Heart left ventricle (tissue), 16 donors: ENCODE measurements around the gene TUSC2. TPM values are rescaled to one million over a fixed set of nuclear protein-coding genes. Genes with fewer than 3 reads are reported as not detected.

Source experiments
- ATAC-seq, 4 donors: fragments of 200-7000 bp; cut with Tn5 transposase; one replicate each; pipeline ENCODE4 v1.9.1; 2020 to 2022; ENCODE audit warnings: moderate library complexity in 4 of 4, mild to moderate bottlenecking in 3 of 4, moderate number of reproducible peaks in 1 of 4
- DNase-seq, 5 donors: peaks; one replicate each; pipeline ENCODE4 v3.0.0-alpha.2; 2020
- H3K27ac ChIP-seq, 12 donors: fragments of 200-600 bp; sonication (generic) in 4 of 12; one replicate each; pipeline versions ENCODE4 v1.5.0 to v1.8.0; 2016 to 2022; ENCODE audit warnings: mild to moderate bottlenecking in 2 of 12
- H3K27me3 ChIP-seq, 9 donors: fragments of 200-600 bp; sonication (generic) in 2 of 9; one replicate each; pipeline versions ENCODE4 v1.5.1 to v1.8.0; 2016 to 2022; ENCODE audit warnings: mild to moderate bottlenecking in 3 of 9
- H3K36me3 ChIP-seq, 9 donors: fragments of 200-600 bp; sonication (generic) in 2 of 9; one replicate each; pipeline versions ENCODE4 v1.5.0 to v1.8.0; 2018 to 2022; ENCODE audit warnings: mild to moderate bottlenecking in 2 of 9
- H3K4me1 ChIP-seq, 12 donors: fragments of 200-600 bp; sonication (generic) in 4 of 12; one replicate each; pipeline versions ENCODE4 v1.5.0 to v1.8.0; 2016 to 2022; ENCODE audit warnings: mild to moderate bottlenecking in 3 of 12
- H3K4me3 ChIP-seq, 12 donors: fragments of 200-600 bp; sonication (generic) in 4 of 12; one replicate each; pipeline versions ENCODE4 v1.5.0 to v1.8.0; 2017 to 2022; ENCODE audit warnings: mild to moderate bottlenecking in 9 of 12, moderate library complexity in 4 of 12
- H3K9me3 ChIP-seq, 12 donors: fragments of 200-600 bp; sonication (generic) in 4 of 12; one replicate each; pipeline versions ENCODE4 v1.5.0 to v1.8.0; 2016 to 2022; ENCODE audit warnings: mild to moderate bottlenecking in 1 of 12
- POLR2A ChIP-seq, 2 donors: fragments of 450-650 bp; IDR thresholded peaks; one replicate each; pipeline ENCODE4 v1.6.1; 2017; ENCODE audit warnings: antibody characterized with exemption in 2 of 2, mild to moderate bottlenecking in 2 of 2, moderate library complexity in 2 of 2
- WGBS, 4 donors: extraction: QIAGEN DNeasy Blood & Tissue Kit in 2 of 4; methylation state at CpG; one replicate each; pipeline versions ENCODE4 v1.1.5 to v1.1.7; 2013 to 2018; 5-methylcytosine and 5-hydroxymethylcytosine counted together
- intact Hi-C, 10 donors: fragments of 100-400 bp; cut with DNase I; formaldehyde crosslinking; loops; one replicate each; pipeline versions ENCODE4 v1.11.1 to v1.14.2; 2022
- polyA plus RNA-seq, 2 donors: library from polyadenylated mRNA; stranded (reverse); fragments of 200-250 nt; gene quantifications; one replicate each; pipeline ENCODE4 v1.2.3, GENCODE V29; 2013
- total RNA-seq, 9 donors: library from RNA; depleted of rRNA in 2 of 9; stranded (reverse); fragments of >200 nt in 2 of 9; fragmentation: NEBNext Ultra II Directional in 3 of 9; extraction: Animal tissue kit (Norgen Biotek cat#: 25700) in 3 of 9; gene quantifications; one replicate each; pipeline versions ENCODE4 v1.1.0 to v1.2.4, GENCODE V29; 2016 to 2023
- TF ChIP-seq, protein P1 (sequence below), 12 donors: fragments of 200-600 bp; sonication (generic) in 4 of 12; IDR thresholded peaks; one replicate each; pipeline versions ENCODE4 v1.5.0 to v1.8.0; 2018 to 2022; ENCODE audit warnings: antibody characterized with exemption in 12 of 12, mild to moderate bottlenecking in 5 of 12
- donor health status: ischemic (EF 13 %, LVEDD 7.1; RV severe dilation, severe dysfunction).
- donor health status: healthy with polysubstance abuse.
- donor health status: DM: no; HTN: yes; CAD: no.
- donor health status: DM: no; HTN: no; CAD: no.
- donor health status: ischemic (EF 25% LVEDD 6.9; RV normal size, moderate dysfunction).
- donor health status: ischemic (EF 25% LVEDD 5.7; RV mildly dilated, moderate dysfunction).
- donor health status: healthy.
- donor health status: DM: yes; HTN: yes; CAD: no.
- donor health status: ischemic (EF 35%, LVEDD 5.7; RV mildly dilated, moderate dysfunction).
- donor health status: nonischemic (EF 11% LVEDD 7.7; RV severe dilation, severe dysfunction).
- donor health status: DM: yes; HTN: yes; CAD: no.
- donor health status: PGD.
- donor health status: ischemic (EF 29% LVEDD 5.4; RV normal size, mild dysfunction).
- donor health status: nonischemic (EF 23%, LVEDD 6.1; RV moderate dilation, normal function).

The TUSC2 gene
- total and polyA plus RNA-seq, 11 donors, result 24.5 to 68.1 (median 29.0) TPM

DNA sequence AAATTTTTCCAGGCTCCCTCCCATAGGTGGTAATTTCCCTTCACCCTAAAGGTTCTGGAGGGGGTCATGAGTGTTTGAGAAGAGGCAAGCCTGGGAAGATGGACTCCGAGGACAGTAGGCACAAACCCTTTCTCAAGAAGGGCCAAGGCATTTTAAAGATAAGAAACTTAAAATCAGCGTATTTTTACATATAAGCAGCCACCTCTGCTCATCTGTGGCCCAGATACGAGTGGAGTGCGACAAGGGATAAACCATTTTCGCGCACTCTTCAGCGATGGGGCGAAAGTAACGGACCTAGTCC lies 12.1 kb upstream of the TUSC2 start:
- Histone ChIP-seq H3K9me3 (no peaks in the 10 kb centered on the region), H3K27ac (peak overlapping the region; percentile 62 to 100 (median 98)), H3K27me3 (peaks cover 0 to 4% (median 0%) of the 10 kb centered on the region in 9 donors), H3K4me1 (peaks cover 13 to 63% (median 50%) of the 10 kb centered on the region in 12 donors), H3K4me3 (peak overlapping the region; percentile 30 to 97 (median 64)), H3K36me3 (no peaks in the 10 kb centered on the region)
- intact Hi-C loops, result loop anchor here in 1 of 10 donors (10.0 kb wide), 1 partner anchor 1045 kb away; the partner anchor contains the start of gene MANF
- no peak for TF ChIP-seq POLR2A (IDR thresholded peaks at IDR 0.05)
- TF ChIP-seq, protein P1, sequence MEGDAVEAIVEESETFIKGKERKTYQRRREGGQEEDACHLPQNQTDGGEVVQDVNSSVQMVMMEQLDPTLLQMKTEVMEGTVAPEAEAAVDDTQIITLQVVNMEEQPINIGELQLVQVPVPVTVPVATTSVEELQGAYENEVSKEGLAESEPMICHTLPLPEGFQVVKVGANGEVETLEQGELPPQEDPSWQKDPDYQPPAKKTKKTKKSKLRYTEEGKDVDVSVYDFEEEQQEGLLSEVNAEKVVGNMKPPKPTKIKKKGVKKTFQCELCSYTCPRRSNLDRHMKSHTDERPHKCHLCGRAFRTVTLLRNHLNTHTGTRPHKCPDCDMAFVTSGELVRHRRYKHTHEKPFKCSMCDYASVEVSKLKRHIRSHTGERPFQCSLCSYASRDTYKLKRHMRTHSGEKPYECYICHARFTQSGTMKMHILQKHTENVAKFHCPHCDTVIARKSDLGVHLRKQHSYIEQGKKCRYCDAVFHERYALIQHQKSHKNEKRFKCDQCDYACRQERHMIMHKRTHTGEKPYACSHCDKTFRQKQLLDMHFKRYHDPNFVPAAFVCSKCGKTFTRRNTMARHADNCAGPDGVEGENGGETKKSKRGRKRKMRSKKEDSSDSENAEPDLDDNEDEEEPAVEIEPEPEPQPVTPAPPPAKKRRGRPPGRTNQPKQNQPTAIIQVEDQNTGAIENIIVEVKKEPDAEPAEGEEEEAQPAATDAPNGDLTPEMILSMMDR (IDR thresholded peaks at IDR 0.05), result no peak
- ATAC-seq, result no peak
- DNase-seq, result no peak
- 27 to 46% (median 40%) methylated on average over 9 of the region's 9 CpGs for WGBS, 4 donors

DNA sequence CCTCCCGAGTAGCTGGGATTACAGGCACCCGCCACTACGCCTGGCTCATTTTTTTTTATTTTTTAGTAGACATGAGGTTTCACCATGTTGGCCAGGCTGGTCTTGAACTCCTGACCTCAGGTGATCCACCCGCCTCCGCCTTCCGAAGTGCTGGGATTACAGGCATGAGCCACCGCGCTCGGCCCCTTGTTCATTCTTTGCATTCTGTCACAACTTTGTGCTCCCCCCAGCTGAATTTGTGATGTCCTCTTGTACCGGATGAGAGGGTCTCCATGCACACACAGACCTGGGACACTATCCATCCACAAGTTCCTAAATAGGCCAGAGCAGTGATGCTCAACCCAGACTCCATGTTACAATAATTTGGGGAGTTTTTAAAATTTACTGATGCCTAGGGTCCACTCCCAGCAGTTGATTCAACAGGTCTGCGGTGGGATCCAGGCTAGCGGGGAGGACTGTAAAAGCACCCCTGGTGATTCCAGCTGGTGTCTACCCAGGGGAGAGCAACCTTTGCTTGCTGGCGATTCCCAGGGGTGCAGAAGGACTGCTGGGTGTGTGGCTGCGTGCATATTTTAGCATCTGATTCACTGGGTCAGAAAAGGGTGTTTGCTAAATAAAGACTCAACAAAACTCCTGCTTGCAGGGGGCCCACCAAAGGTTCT lies 11.6 kb upstream of the TUSC2 start:
- no peak for ATAC-seq
- 81 to 87% (median 84%) methylated on average over 14 of the region's 14 CpGs for WGBS, 4 donors
- Histone ChIP-seq H3K27me3 (peaks cover 0 to 4% (median 0%) of the 10 kb centered on the region in 9 donors), H3K4me1 (peaks cover 13 to 65% (median 55%) of the 10 kb centered on the region in 12 donors), H3K27ac (peak overlapping the region; percentile 62 to 100 (median 98)), H3K4me3 (peak overlapping the region in 11 of 12 donors; percentile 41 to 97 (median 67)), H3K36me3 (peaks cover 0 to 4% (median 0%) of the 10 kb centered on the region in 9 donors), H3K9me3 (no peaks in the 10 kb centered on the region)
- TF ChIP-seq POLR2A (IDR thresholded peaks at IDR 0.05), result no peak
- TF ChIP-seq, protein P1 (IDR thresholded peaks at IDR 0.05), result no peak
- intact Hi-C loops, result loop anchor here in 1 of 10 donors (10.0 kb wide), 1 partner anchor 1045 kb away; the partner anchor contains the start of gene MANF
- no peak for DNase-seq

- H3K4me3 ChIP-seq, result peak overlapping the region in 7 of 12 donors; percentile 84 to 97 (median 93)
- WGBS, 4 donors, result 68 to 79% (median 72%) methylated on average over 5 of the region's 5 CpGs
- peaks cover 0 to 9% (median 0%) of the 10 kb centered on the region in 9 donors for H3K36me3 ChIP-seq
- TF ChIP-seq, protein P1 (IDR thresholded peaks at IDR 0.05), result no peak
- TF ChIP-seq POLR2A (IDR thresholded peaks at IDR 0.05), result no peak
- no peak for ATAC-seq
- peak overlapping the region in 11 of 12 donors; percentile 92 to 100 (median 98) for H3K27ac ChIP-seq
- peaks cover 0 to 4% (median 0%) of the 10 kb centered on the region in 9 donors for H3K27me3 ChIP-seq
- intact Hi-C loops, result no loop called here
- no peaks in the 10 kb centered on the region for H3K9me3 ChIP-seq
- H3K4me1 ChIP-seq, result peaks cover 13 to 72% (median 61%) of the 10 kb centered on the region in 12 donors
- DNase-seq, result no peak
These were observed 10.9 kb upstream of the TUSC2 start for GRCh38 chr3:50338965-50339364.

DNA sequence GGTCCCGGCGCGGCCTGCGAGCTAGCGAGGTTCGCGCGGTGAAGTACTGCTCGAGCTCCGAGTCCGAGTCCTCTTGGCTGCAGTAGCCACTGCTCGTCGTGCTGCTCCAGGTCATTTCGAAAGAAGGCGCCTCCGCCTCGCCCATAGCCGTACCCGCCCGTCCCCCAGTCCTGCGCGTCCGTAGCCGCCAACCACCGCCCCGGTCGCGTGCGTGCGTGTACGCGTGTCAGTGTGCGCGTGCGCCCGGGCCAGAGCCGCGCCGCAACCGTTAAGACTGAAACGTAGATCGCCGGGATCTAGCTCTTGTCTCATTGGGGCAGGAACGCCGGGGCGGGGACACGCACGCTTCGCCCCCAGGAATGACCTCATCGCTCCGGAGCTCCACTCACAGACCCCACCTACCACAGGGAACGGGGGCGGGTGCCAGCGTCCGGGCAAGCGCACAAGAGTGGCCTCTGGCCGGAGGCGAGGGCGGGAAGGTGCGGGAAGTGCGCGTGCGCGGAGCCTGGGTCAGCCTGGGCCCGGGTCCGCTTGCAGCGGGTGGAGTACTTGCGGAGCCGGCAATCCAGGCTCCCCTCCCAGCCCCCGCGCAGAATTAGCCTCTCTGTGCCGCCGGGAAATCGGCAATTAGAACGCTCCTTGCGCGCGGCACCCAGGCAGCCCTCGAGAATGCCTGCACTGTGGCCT lies 9.3 kb upstream of the TUSC2 start:
- H3K27ac ChIP-seq, result peak overlapping the region; percentile 92 to 100 (median 98)
- peak overlapping the region; percentile 70 to 97 (median 92) for H3K4me3 ChIP-seq
- intact Hi-C loops, result loop anchor here in 1 of 10 donors (1.0 kb wide), 1 partner anchor 34 kb away; the partner anchor contains the start of gene HYAL1
- H3K9me3 ChIP-seq, result no peaks in the 10 kb centered on the region
- DNase-seq (peak; percentile 100), ATAC-seq (peak; percentile 85 to 90 (median 86))
- peaks cover 0 to 4% (median 0%) of the 10 kb centered on the region in 9 donors for H3K27me3 ChIP-seq
- TF ChIP-seq POLR2A (IDR thresholded peaks at IDR 0.05), result peak; percentile 64 to 93
- TF ChIP-seq, protein P1 (IDR thresholded peaks at IDR 0.05), result no peak
- H3K4me1 ChIP-seq, result peaks cover 13 to 88% (median 72%) of the 10 kb centered on the region in 12 donors
- H3K36me3 ChIP-seq, result peaks cover 0 to 25% (median 2%) of the 10 kb centered on the region in 9 donors
- WGBS, 4 donors, result 0 to 3% (median 1%) methylated on average over 31 to 79 of the region's 79 CpGs
